Measurements from ENCODE around the gene BSN. TPM values are rescaled to one million over a fixed set of nuclear protein-coding genes. Genes with fewer than 3 reads are reported as not detected.

The BSN gene
- total RNA-seq, 5 donors from 2014 or later (not counting 1 experiment from before 2014, with no cell fraction given), result 0.08 to 0.44 (median 0.32) TPM

DNA sequence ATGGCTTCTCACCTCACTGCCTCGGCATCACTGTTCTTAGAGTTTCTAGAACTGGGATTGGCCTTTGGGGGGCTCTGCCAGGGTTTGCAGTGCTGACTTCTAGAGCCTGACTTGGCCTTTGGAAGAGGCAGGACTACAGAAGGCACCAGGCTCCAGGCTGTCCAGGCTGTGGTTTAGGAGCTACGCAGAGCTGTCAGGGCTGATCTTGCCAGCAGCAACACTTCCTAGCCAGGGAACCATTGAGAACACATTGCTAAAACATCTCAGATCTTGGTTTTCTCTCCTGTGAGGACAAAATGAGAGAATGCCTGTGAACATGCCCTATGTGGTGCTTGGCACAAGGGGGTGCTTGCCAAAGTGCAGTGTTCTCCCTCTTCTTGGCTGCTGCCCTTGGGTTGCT, 85.3 kb downstream of the BSN start:
- H3K27ac Mint-ChIP-seq, result no peak overlapping the region

GRCh38 chr3:49641292-49641691, 87.0 kb downstream of the BSN start:
- Mint-ChIP-seq H3K4me1 (no peaks in the 10 kb centered on the region), H3K27me3 (no peaks in the 10 kb centered on the region), H3K27ac (no peak overlapping the region), H3K4me3 (no peak overlapping the region), H3K36me3 (no peaks in the 10 kb centered on the region), H3K9me3 (no peaks in the 10 kb centered on the region)
- DNase-seq (no peak), ATAC-seq (replicated peaks in 1 of 4) (no peak)
- no peaks in the 10 kb centered on the region for H3K4me1 ChIP-seq (ENCODE audit: control insufficient read depth in 1 of 2, extremely low read depth in 1 of 2, insufficient read depth in 2 of 2, low read length in 2 of 2)
- ChIA-PET POLR2A (no interaction called here), CTCF (no interaction called here)
- 86% methylated on average over 4 of the region's 7 CpGs for whole genome bisulfite sequencing (ENCODE audit: insufficient coverage)
- peaks cover 0 to 7% of the 10 kb centered on the region in 2 experiments for H3K27me3 ChIP-seq (replicated peaks in 1 of 2; ENCODE audit: control insufficient read depth in 2 of 2, extremely low read depth in 1 of 2, insufficient read depth in 2 of 2, low read length in 1 of 2)
- no peaks in the 10 kb centered on the region for H3K9me3 ChIP-seq
- H3K27ac ChIP-seq (ENCODE audit: low read length), result no peak overlapping the region
- H3K4me3 ChIP-seq (ENCODE audit: control insufficient read depth in 1 of 2, extremely low read depth in 1 of 2, low read length in 1 of 2), result no peak overlapping the region
- no peaks in the 10 kb centered on the region for H3K36me3 ChIP-seq (ENCODE audit: control insufficient read depth in 2 of 2, extremely low read depth in 1 of 2, insufficient read depth in 1 of 2, low read length in 1 of 2)

More for the DNA sequence above, 85.3 kb downstream of the BSN start:
- Mint-ChIP-seq H3K27me3 (no peaks in the 10 kb centered on the region), H3K4me1 (no peaks in the 10 kb centered on the region), H3K9me3 (no peaks in the 10 kb centered on the region), H3K4me3 (no peak overlapping the region), H3K36me3 (no peaks in the 10 kb centered on the region)
- H3K27me3 ChIP-seq (replicated peaks in 1 of 2; ENCODE audit: control insufficient read depth in 2 of 2, extremely low read depth in 1 of 2, insufficient read depth in 2 of 2, low read length in 1 of 2), result peaks cover 0 to 10% of the 10 kb centered on the region in 2 experiments
- DNase-seq, result no peak
- H3K9me3 ChIP-seq, result no peaks in the 10 kb centered on the region
- CTCF ChIA-PET, result no interaction called here
- no peaks in the 10 kb centered on the region for H3K36me3 ChIP-seq (ENCODE audit: control insufficient read depth in 2 of 2, extremely low read depth in 1 of 2, insufficient read depth in 1 of 2, low read length in 1 of 2)
- no peaks in the 10 kb centered on the region for H3K4me1 ChIP-seq (ENCODE audit: control insufficient read depth in 1 of 2, extremely low read depth in 1 of 2, insufficient read depth in 2 of 2, low read length in 2 of 2)
- H3K27ac ChIP-seq (ENCODE audit: low read length), result no peak overlapping the region
- no peak overlapping the region for H3K4me3 ChIP-seq (ENCODE audit: control insufficient read depth in 1 of 2, extremely low read depth in 1 of 2, low read length in 1 of 2)
- ATAC-seq (replicated peaks in 1 of 4), result no peak
- POLR2A ChIA-PET, result no interaction called here
- WGBS (ENCODE audit: insufficient coverage), result 92% methylated on average over 2 of the region's 2 CpGs

GRCh38 chr3:49641921-49642707, 87.8 kb downstream of the BSN start:
- Mint-ChIP-seq H3K4me1 (no peaks in the 10 kb centered on the region), H3K36me3 (no peaks in the 10 kb centered on the region), H3K4me3 (no peak overlapping the region), H3K27me3 (no peaks in the 10 kb centered on the region), H3K9me3 (no peaks in the 10 kb centered on the region), H3K27ac (no peak overlapping the region)
- ATAC-seq (replicated peaks in 1 of 4) (no peak), DNase-seq (no peak)
- H3K4me3 ChIP-seq (ENCODE audit: control insufficient read depth in 1 of 2, extremely low read depth in 1 of 2, low read length in 1 of 2), result no peak overlapping the region
- H3K36me3 ChIP-seq (ENCODE audit: control insufficient read depth in 2 of 2, extremely low read depth in 1 of 2, insufficient read depth in 1 of 2, low read length in 1 of 2), result no peaks in the 10 kb centered on the region
- H3K4me1 ChIP-seq (ENCODE audit: control insufficient read depth in 1 of 2, extremely low read depth in 1 of 2, insufficient read depth in 2 of 2, low read length in 2 of 2), result no peaks in the 10 kb centered on the region
- CTCF ChIA-PET, result no interaction called here
- H3K9me3 ChIP-seq, result no peaks in the 10 kb centered on the region
- 87% methylated on average over 10 of the region's 14 CpGs for WGBS (ENCODE audit: insufficient coverage)
- POLR2A ChIA-PET, result no interaction called here
- no peak overlapping the region for H3K27ac ChIP-seq (ENCODE audit: low read length)
- H3K27me3 ChIP-seq (replicated peaks in 1 of 2; ENCODE audit: control insufficient read depth in 2 of 2, extremely low read depth in 1 of 2, insufficient read depth in 2 of 2, low read length in 1 of 2), result peaks cover 0 to 7% of the 10 kb centered on the region in 2 experiments

DNA sequence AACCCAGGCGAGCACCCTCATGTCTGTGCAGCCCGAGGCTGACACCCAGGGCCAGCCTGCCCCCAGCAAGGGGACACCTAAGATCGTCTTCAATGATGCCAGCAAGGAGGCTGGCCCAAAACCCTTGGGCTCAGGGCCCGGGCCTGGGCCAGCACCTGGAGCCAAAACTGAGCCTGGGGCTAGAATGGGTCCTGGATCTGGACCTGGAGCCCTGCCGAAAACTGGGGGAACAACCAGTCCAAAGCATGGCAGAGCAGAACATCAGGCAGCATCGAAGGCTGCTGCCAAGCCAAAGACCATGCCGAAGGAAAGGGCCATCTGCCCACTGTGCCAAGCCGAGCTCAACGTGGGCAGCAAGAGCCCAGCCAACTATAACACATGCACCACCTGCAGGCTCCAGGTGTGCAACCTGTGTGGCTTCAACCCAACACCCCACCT, 88.5 kb downstream of the BSN start:
- ATAC-seq (replicated peaks in 1 of 4), result no peak
- CTCF ChIA-PET, result no interaction called here
- H3K4me3 ChIP-seq (ENCODE audit: control insufficient read depth in 1 of 2, extremely low read depth in 1 of 2, low read length in 1 of 2), result no peak overlapping the region

DNA sequence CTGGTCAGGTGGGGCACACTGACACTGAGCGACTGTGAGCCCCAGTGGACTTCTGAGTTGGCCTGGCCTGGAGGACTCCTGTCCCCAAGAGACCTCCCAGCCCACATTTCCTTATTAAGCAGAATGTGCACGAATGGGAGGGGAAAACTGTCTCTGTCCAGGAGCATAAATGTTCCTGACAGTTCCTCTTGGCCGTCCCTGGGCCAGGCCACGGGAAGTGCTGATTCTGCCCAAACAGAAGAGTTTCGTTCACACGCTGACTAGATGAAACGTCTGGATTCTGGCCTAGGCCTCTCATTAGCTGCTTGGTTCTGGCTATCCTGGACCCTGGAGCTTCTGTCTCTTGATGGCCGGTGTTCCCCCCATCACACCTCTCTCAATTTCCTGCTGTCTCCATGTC, 90.4 kb downstream of the BSN start:
- H3K27ac ChIP-seq (ENCODE audit: low read length), result no peak overlapping the region
- no peaks in the 10 kb centered on the region for H3K36me3 ChIP-seq (ENCODE audit: control insufficient read depth in 2 of 2, extremely low read depth in 1 of 2, insufficient read depth in 1 of 2, low read length in 1 of 2)
- no peak for DNase-seq
- Mint-ChIP-seq H3K9me3 (no peaks in the 10 kb centered on the region), H3K27ac (no peak overlapping the region), H3K4me1 (no peaks in the 10 kb centered on the region), H3K4me3 (no peak overlapping the region), H3K27me3 (no peaks in the 10 kb centered on the region), H3K36me3 (no peaks in the 10 kb centered on the region)
- ChIA-PET POLR2A (no interaction called here), CTCF (no interaction called here)
- H3K27me3 ChIP-seq (replicated peaks in 1 of 2; ENCODE audit: control insufficient read depth in 2 of 2, extremely low read depth in 1 of 2, insufficient read depth in 2 of 2, low read length in 1 of 2), result no peaks in the 10 kb centered on the region
- no peak for ATAC-seq (replicated peaks in 1 of 4)
- 82% methylated on average over 7 of the region's 8 CpGs for WGBS (ENCODE audit: insufficient coverage)
- no peaks in the 10 kb centered on the region for H3K9me3 ChIP-seq
- H3K4me1 ChIP-seq (ENCODE audit: control insufficient read depth in 1 of 2, extremely low read depth in 1 of 2, insufficient read depth in 2 of 2, low read length in 2 of 2), result no peaks in the 10 kb centered on the region
- H3K4me3 ChIP-seq (ENCODE audit: control insufficient read depth in 1 of 2, extremely low read depth in 1 of 2, low read length in 1 of 2), result no peak overlapping the region

More for the DNA sequence above, 88.5 kb downstream of the BSN start:
- Histone ChIP-seq H3K27ac (ENCODE audit: low read length) (no peak overlapping the region), H3K4me1 (ENCODE audit: control insufficient read depth in 1 of 2, extremely low read depth in 1 of 2, insufficient read depth in 2 of 2, low read length in 2 of 2) (no peaks in the 10 kb centered on the region), H3K9me3 (no peaks in the 10 kb centered on the region), H3K27me3 (replicated peaks in 1 of 2; ENCODE audit: control insufficient read depth in 2 of 2, extremely low read depth in 1 of 2, insufficient read depth in 2 of 2, low read length in 1 of 2) (peaks cover 0 to 7% of the 10 kb centered on the region in 2 experiments), H3K36me3 (ENCODE audit: control insufficient read depth in 2 of 2, extremely low read depth in 1 of 2, insufficient read depth in 1 of 2, low read length in 1 of 2) (no peaks in the 10 kb centered on the region)
- no peak for DNase-seq
- Mint-ChIP-seq H3K4me3 (no peak overlapping the region), H3K9me3 (no peaks in the 10 kb centered on the region), H3K27ac (no peak overlapping the region), H3K27me3 (no peaks in the 10 kb centered on the region), H3K36me3 (no peaks in the 10 kb centered on the region), H3K4me1 (no peaks in the 10 kb centered on the region)
- POLR2A ChIA-PET, result no interaction called here
- 78% methylated on average over 7 of the region's 9 CpGs for WGBS (ENCODE audit: insufficient coverage)

DNA sequence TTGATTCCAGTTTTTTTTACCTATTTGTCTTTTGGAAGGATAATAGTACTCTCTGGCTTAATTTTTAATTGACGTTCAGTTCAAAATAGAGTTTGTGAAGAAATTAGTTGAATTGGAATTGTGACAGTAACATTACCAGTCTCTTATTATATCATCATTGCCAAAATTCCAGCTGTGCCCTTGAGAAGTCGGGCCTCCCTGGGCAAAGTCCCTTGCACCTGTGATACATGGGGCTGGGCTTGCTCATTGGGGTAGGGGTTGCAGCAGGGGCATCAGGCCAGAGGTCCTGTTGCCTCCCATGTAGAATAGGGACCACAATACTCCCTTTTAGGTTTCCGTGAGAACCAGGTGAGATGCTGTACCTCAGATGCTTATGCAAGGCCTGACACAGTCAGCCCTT, 92.0 kb downstream of the BSN start:
- ChIA-PET POLR2A (no interaction called here), CTCF (no interaction called here)

More for the DNA sequence above, 92.0 kb downstream of the BSN start:
- Mint-ChIP-seq H3K9me3 (no peaks in the 10 kb centered on the region), H3K27ac (no peak overlapping the region), H3K27me3 (no peaks in the 10 kb centered on the region), H3K4me1 (no peaks in the 10 kb centered on the region), H3K4me3 (no peak overlapping the region), H3K36me3 (no peaks in the 10 kb centered on the region)
- no peaks in the 10 kb centered on the region for H3K27me3 ChIP-seq (replicated peaks in 1 of 2; ENCODE audit: control insufficient read depth in 2 of 2, extremely low read depth in 1 of 2, insufficient read depth in 2 of 2, low read length in 1 of 2)
- H3K36me3 ChIP-seq (ENCODE audit: control insufficient read depth in 2 of 2, extremely low read depth in 1 of 2, insufficient read depth in 1 of 2, low read length in 1 of 2), result no peaks in the 10 kb centered on the region
- WGBS (ENCODE audit: insufficient coverage), result no CpG with 5 or more reads among the region's 3 CpGs
- H3K4me1 ChIP-seq (ENCODE audit: control insufficient read depth in 1 of 2, extremely low read depth in 1 of 2, insufficient read depth in 2 of 2, low read length in 2 of 2), result no peaks in the 10 kb centered on the region
- DNase-seq (no peak), ATAC-seq (replicated peaks in 1 of 4) (no peak)
- H3K9me3 ChIP-seq, result no peaks in the 10 kb centered on the region
- no peak overlapping the region for H3K27ac ChIP-seq (ENCODE audit: low read length)
- H3K4me3 ChIP-seq (ENCODE audit: control insufficient read depth in 1 of 2, extremely low read depth in 1 of 2, low read length in 1 of 2), result no peak overlapping the region

Data from T-cell (primary cell).